ENCODE measurements around the gene MDK. TPM values are rescaled to one million over a fixed set of nuclear protein-coding genes. Genes with fewer than 3 reads are reported as not detected.
A peak's percentile ranks its signal among the peaks of the same experiment; 100 is the strongest.

Gene MDK, protein sequence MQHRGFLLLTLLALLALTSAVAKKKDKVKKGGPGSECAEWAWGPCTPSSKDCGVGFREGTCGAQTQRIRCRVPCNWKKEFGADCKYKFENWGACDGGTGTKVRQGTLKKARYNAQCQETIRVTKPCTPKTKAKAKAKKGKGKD
- total RNA-seq = 2.0 TPM

DNA sequence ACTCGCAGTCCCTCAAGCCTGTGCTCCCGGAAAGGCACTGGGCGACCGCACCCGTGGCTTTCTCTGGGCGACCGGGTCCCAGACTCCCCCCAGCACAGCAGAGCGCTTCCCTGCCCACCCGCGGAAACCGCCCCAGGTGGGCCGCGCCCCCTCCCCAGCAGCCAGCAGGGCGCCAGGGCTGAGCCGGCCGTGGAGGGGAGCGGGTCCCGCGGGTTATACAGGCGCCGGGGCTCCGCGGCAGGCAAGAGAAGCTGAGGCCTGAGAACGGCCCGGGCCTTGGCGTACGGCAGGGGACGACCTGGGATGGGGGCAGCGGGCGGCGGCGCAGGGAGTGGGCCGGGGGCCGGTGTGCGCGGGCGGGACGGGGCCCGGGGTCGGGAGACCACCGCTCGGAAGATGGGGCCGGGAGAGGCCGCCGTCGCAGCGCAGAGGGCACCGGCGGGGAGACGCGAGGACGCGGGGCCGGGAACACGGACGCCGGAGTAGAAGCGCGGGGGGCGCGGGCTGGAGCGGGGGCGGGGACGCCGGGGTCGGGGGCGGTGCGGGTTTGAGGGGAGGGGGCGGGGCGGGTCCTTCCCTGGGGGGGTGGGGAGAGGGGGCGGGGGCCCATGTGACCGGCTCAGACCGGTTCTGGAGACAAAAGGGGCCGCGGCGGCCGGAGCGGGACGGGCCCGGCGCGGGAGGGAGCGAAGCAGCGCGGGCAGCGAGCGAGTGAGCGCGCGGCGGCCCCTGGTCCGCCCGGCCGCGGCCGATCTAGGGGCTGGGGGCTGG is at the start of gene MDK:
Gene MDK (plus strand): TSS at position 622 of the 771 bp plus-strand sequence. CDS start 389 bp downstream, outside the sequence.
- no peak for DNase-seq (ENCODE audit: low spot score)
- ATAC-seq = peak; percentile 25

GRCh38 chr11:46332093-46332567 is 49.3 kb upstream of the MDK start:
- ATAC-seq = no peak
- DNase-seq (ENCODE audit: low spot score) = no peak

DNA sequence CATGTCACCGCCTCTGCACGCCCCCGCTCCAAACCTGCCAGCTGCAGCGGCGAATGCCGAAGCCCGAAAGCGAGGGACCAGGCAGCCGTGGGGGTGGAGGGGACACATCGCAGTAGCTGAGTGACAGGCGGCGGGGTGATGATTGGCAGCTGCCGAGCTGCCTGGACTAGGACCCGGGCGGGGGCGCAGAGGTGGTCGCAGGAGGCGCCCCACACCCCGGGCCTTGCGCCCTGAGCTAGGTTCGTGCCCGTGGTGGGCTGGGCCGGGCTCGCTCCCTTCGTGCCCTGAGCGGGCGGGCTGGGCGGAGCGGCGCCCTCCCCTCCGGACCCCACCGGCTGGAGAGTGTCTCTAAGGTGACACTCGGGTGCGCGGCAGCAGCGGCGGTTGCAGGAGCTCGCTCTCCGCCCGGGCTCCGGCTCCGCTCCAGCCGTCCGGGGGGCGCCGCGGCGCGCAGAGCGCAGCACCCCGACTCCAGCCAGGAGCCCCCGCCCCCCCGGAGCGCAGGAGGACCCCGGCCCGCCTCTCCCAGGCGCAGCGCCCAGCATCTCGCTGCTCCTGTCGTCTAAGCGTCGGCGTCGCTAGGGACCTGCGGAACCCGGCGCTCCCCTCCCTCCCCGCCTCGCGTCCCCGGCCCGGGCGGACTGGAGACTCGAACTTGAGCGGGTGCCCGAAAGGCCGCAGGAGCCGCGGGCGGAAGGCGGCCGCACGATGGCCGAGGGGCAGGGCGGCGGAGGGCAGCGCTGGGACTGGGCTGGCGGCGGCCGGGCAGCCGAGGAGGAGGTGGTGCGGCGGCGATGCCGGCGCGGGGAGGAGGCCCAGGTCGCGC is 48.7 kb upstream of the MDK start:
- DNase-seq (ENCODE audit: low spot score) = no peak

DNA sequence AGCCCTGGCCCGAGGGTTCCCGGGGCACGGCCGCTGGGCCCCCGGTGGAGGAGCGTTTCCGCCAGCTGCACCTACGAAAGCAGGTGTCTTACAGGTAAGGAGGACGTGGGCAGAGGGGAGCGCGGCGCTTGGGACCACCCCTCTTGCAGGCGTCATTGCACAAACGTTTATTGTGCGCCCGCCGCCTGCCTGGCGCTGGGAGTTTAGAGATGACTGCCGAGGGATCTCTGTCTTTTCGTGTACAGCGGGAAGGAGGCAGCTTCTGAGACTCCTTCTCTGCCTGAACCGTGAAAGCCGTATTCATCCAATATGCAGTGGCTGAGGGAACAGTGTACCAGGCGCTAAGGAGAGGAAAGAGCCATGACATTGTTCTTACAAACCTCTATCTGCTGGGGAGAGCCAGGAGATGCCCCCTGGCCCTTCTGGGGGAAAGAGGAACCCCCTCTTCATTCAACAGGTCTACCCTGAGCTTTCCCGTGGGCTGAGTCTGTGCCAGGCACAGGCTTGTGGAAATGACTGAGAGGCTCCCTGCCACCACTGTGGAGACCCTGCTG is 48.0 kb upstream of the MDK start:
- no peak for DNase-seq (ENCODE audit: low spot score)
- no peak for ATAC-seq

More for the DNA sequence above, 48.7 kb upstream of the MDK start:
- peak; percentile 53 for ATAC-seq

GRCh38 chr11:46334211-46334610 is 47.3 kb upstream of the MDK start:
- DNase-seq (ENCODE audit: low spot score) (no peak), ATAC-seq (no peak)

GRCh38 chr11:46335271-46335670 is 46.2 kb upstream of the MDK start:
- ATAC-seq (no peak), DNase-seq (ENCODE audit: low spot score) (no peak)

DNA sequence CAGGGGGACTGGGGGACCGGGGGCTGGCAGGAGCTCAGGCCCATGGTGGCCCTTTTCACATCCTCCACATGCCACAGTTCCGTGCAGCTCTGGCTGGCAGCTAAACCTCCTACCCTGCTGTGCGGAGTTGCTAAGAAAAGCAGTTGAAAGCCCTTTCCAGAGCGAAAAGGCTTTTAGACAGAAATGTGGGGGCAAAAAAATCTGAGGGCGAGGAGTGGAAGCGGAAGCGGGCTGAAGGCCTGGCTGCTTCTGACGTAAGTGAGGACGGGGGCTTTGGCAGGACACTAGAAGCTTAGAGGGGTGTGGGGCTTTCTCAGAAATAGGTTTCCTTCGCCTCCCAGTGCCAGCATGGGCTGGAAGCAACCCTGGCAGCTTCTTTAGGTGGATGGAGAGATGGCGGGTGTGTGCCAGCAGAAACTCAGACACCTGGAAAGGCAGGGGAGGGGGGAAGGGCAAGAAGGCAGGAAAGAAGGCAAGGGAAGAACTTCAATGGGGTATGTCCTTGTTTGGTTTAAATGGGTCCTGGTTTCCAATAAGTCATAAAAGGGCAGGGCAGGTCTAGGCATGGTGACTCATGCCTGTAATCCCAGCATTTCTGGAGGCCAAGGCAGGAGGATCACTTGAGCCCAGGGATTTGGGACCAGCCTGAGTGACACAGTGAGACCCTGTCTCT is 45.4 kb upstream of the MDK start:
- no peak for DNase-seq (ENCODE audit: low spot score)
- no peak for ATAC-seq

DNA sequence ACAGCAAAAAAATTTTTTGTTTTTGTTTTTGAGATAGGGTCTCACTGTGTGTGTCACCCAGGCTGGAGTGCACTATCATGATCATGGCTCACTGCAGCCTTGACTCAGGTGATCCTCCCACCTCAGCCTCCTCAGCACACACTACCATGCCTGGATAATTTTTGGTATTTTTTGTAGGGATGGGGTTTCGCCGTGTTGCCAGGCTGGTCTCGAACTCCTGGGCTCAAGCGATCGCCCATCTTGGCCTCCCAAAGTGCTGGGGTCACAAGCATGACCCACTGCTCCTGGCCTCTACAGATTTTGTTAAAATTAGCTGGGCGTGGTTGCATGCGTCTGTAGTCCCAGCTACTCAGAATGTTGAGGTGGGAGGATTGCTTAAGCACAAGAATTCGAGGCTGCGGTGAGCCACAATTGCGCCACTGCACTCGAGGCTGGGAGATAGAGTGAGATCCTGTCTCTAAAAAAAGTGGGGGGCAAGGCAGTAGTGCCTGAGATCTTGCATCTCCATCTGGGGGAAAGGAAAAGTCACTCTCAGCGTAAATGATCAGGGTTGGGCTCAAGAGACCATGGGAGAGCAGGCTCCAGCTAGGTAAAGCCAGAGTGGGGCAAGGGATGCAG is 44.8 kb upstream of the MDK start:
- no peak for DNase-seq (ENCODE audit: low spot score)
- ATAC-seq = no peak

- no peak for DNase-seq (ENCODE audit: low spot score)
These were observed 43.7 kb upstream of the MDK start for GRCh38 chr11:46337626-46338345.

DNA sequence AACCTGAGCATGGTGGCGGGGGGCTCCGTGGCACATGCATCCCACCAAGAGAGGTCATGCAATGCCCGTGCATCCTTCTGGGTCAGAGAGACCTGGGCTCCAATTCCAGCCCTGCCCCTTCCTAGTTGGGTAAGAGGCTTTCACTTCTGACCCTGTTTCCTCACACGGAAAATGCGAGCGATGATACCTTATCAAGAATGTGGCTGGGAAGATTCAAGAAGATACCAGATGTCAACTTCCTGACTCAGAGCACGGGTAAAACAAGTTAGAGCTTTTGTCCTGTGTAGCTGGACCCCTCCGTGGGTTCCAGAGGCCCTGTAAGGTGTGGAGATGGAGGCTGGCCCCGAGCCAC is 42.9 kb upstream of the MDK start:
- DNase-seq (ENCODE audit: low spot score) = no peak
- ATAC-seq = no peak

More at GRCh38 chr11:46337626-46338345, 43.7 kb upstream of the MDK start:
- no peak for ATAC-seq

GRCh38 chr11:46338988-46339666 is 42.3 kb upstream of the MDK start:
- ATAC-seq (peak; percentile 30), DNase-seq (ENCODE audit: low spot score) (no peak)

- ATAC-seq (no peak), DNase-seq (ENCODE audit: low spot score) (no peak)
These were observed 41.7 kb upstream of the MDK start for GRCh38 chr11:46339816-46340215.

DNA sequence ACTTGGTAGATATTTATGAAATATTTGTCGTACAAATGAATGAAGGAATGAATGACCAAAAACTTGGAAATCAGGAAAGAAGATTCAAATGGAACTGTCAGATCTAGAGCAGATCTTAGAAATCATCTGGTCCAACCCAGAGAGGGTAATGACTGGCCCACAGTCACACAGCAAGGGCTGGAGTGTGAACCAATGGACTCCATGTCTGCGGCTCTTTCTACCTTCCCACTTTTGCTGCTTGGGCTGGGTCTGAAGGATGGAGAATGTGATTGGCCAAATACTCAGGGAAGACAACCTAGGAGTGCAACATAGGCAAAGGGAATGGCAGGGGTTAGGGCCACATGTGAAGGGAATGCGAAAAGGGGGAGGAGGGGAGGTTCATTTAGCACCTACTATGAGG is 40.0 kb upstream of the MDK start:
- ATAC-seq = no peak
- no peak for DNase-seq (ENCODE audit: low spot score)

- ATAC-seq (peak; percentile 3), DNase-seq (ENCODE audit: low spot score) (no peak)
These were observed 39.2 kb upstream of the MDK start for GRCh38 chr11:46342239-46342638.

DNA sequence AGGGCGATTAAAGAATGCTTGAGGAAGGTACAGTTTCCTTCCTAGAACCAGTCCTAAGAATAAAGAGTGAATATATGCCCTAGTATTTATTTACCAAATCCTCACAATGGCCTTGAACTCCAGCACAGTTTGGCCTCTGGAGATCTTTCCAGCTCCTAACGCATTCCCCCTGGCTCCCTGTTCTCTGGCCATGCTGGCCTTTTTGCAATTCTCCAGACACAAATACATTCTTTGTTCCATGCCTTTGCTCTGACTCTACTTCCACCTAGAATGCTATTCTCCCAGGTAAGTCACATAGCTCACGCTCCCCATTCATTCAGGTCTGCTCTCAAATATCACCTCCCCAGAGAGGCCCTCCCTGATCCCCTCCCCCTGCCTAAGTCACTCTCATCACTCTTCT is 37.9 kb upstream of the MDK start:
- ATAC-seq (no peak), DNase-seq (ENCODE audit: low spot score) (no peak)

DNA sequence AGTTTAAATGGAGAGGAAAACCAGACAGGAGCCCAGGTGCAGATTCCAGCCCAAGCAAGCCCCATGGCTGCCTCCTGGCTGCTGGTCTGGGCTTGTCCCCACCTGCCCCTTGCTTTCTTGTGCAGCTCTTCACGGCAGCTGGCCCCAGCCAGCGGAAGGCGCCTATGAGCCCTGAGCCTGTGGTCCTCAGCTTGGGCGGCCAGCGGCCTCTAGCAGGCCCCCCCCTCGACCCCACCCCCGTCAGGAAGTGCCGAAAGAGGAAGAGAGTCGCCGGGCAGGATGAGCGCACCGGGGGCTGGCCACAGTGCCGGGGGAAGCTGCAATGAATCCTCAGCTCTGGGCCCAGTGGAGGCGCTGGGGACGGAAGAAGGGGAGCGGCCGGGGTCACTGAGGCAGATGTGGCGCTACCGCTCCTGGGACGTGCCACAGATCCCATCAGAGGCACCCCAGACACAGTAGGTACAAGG is 36.3 kb upstream of the MDK start:
- DNase-seq (ENCODE audit: low spot score) (no peak), ATAC-seq (peak; percentile 7)

GRCh38 chr11:46345881-46346484 is 35.5 kb upstream of the MDK start:
- no peak for DNase-seq (ENCODE audit: low spot score)

GRCh38 chr11:46346886-46347636 is 34.4 kb upstream of the MDK start, which contains the start of gene DGKZ:
Gene DGKZ, plus strand, starts transcription at chr11:46347463. Its CDS starts 197 bp downstream, at chr11:46347660.
- DNase-seq (ENCODE audit: low spot score) (peak; percentile 90), ATAC-seq (peak; percentile 93)

More at GRCh38 chr11:46345881-46346484, 35.5 kb upstream of the MDK start:
- ATAC-seq = no peak

All from left lobe of liver (tissue), 2 donors.